Measurements from ENCODE around the gene IGSF21. TPM values are rescaled to one million over a fixed set of nuclear protein-coding genes. Genes with fewer than 3 reads are reported as not detected.

The IGSF21 gene
- total and polyA plus RNA-seq, 2 donors (not counting 3 experiments of a cell fraction or from before 2014, with no cell fraction given) = not detected

DNA sequence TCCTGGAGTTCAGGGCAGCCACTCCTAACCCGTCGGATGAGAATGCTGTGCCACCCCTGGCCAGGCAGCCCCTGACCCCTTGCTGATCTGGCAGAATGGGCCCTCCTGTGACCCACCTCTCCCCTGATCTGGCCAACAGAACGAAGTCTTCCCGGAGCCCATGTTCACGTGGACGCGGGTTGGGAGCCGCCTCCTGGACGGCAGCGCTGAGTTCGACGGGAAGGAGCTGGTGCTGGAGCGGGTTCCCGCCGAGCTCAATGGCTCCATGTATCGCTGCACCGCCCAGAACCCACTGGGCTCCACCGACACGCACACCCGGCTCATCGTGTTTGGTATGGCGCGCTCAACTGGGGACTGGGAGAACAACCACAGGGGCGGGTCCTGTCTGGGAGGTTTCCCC lies 269.1 kb downstream of the IGSF21 start:
- H4K20me1 ChIP-seq (replicated peaks; ENCODE audit: control insufficient read depth, extremely low read depth, insufficient read depth, low read length) = no peaks in the 10 kb centered on the region
- no peaks in the 10 kb centered on the region for H3K79me2 ChIP-seq (ENCODE audit: control insufficient read depth, insufficient read depth, low read length)
- peaks cover 5% of the 10 kb centered on the region for H3K9me3 ChIP-seq (replicated peaks; ENCODE audit: control insufficient read depth, insufficient read depth, low read length)
- ChIA-PET CTCF (no interaction called here), POLR2A (no interaction called here)
- H3K4me3 ChIP-seq (replicated peaks in 1 of 3; ENCODE audit: insufficient read depth in 1 of 3, low read depth in 1 of 3, low read length in 3 of 3) = no peak overlapping the region
- no peak for TF ChIP-seq POLR2A (IDR thresholded peaks at IDR 0.05; ENCODE audit: low read depth, low read length)
- no peak for TF ChIP-seq EZH2 (IDR thresholded peaks at IDR 0.05; ENCODE audit: borderline replicate concordance, low read depth, low read length, severe bottlenecking)
- TF ChIP-seq MYC (IDR thresholded peaks at IDR 0.05; ENCODE audit: low read depth, low read length) = no peak
- TF ChIP-seq FOS (IDR thresholded peaks at IDR 0.05; ENCODE audit: borderline replicate concordance, insufficient read depth, low read length) = no peak
- TF ChIP-seq, protein P1, sequence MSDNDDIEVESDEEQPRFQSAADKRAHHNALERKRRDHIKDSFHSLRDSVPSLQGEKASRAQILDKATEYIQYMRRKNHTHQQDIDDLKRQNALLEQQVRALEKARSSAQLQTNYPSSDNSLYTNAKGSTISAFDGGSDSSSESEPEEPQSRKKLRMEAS (IDR thresholded peaks at IDR 0.05; ENCODE audit: insufficient read depth, insufficient read length) = no peak
- no peak for TF ChIP-seq JUN (IDR thresholded peaks at IDR 0.05; ENCODE audit: borderline replicate concordance, insufficient read depth, insufficient read length, low read depth)
- TF ChIP-seq GATA2 (IDR thresholded peaks at IDR 0.05; ENCODE audit: insufficient read depth, insufficient read length, low read depth, low read length) = no peak
- TF ChIP-seq POLR2AphosphoS5 (IDR thresholded peaks at IDR 0.05; ENCODE audit: insufficient read depth, low read depth, low read length) = no peak
- TF ChIP-seq CTCF (IDR thresholded peaks at IDR 0.05; ENCODE audit: extremely low read depth in 1 of 2, insufficient read depth in 1 of 2, low read depth in 1 of 2, low read length in 2 of 2) = no peak
- H3K9me1 ChIP-seq (replicated peaks; ENCODE audit: control insufficient read depth, extremely low read depth, insufficient read depth, low read length) = no peaks in the 10 kb centered on the region
- no peak for DNase-seq (ENCODE audit: low read depth, low spot score)
- no peak overlapping the region for H3K4me2 ChIP-seq (ENCODE audit: insufficient read depth, low read length)
- no peak overlapping the region for H3K27ac ChIP-seq (ENCODE audit: insufficient read depth, low read depth, low read length)
- no peak overlapping the region for H2AFZ ChIP-seq (ENCODE audit: low read depth, low read length)
- no TSS peak for BruUV-seq (replicated peaks)
- intact Hi-C loops (cut with micrococcal nuclease) (no loop called here), dilution Hi-C loops (cut with MboI; ENCODE audit: extremely low pct_ligation_motif_present, low sequenced_read_pairs) (no loop called here)
- no peak overlapping the region for H3K9ac ChIP-seq (replicated peaks; ENCODE audit: extremely low read depth, insufficient read depth, low read length)
- no peaks in the 10 kb centered on the region for H3K4me1 ChIP-seq (ENCODE audit: control insufficient read depth, extremely low read depth, insufficient read depth, low read length)
- no peaks in the 10 kb centered on the region for H3K27me3 ChIP-seq (ENCODE audit: control insufficient read depth in 2 of 2, insufficient read depth in 2 of 2, low read length in 2 of 2)
- no peaks in the 10 kb centered on the region for H3K36me3 ChIP-seq (ENCODE audit: control insufficient read depth in 2 of 2, extremely low read depth in 1 of 2, insufficient read depth in 2 of 2, low read length in 2 of 2)
- FAIRE-seq = no peak
